Forelimb muscle (tissue), 1 donor: Measurements from ENCODE around the gene CMTM2. TPM values are rescaled to one million over a fixed set of nuclear protein-coding genes. Genes with fewer than 3 reads are reported as not detected.
A peak's percentile ranks its signal among the peaks of the same experiment; 100 is the strongest.
"Not testable (repeated sequence)": the region's sequence is repeated elsewhere in the genome, so short reads cannot be mapped to it uniquely, and the experiment has no call there.

ENCODE experiments used
- DNase-seq: peaks from one replicate; pipeline ENCODE4 v3.0.0-alpha.2; 2013; ENCODE audit warnings: low read depth
- polyA plus RNA-seq: library from polyadenylated mRNA; unstranded; fragments of 120-200 nt; gene quantifications from one replicate; pipeline ENCODE4 v1.2.1, GENCODE V29; 2013; ENCODE audit not compliant: insufficient read length

CMTM2 gene
- polyA plus RNA-seq, 1 donor = 0.30 TPM

GRCh38 chr16:66552286-66553177 lies 26.7 kb upstream of the CMTM2 start, which contains the start of gene CKLF:
CKLF (plus strand) TSS chr16:66552576; CDS start chr16:66552716, 140 bp downstream.
- peak; percentile 83 for DNase-seq

- no peak for DNase-seq
These were observed 26.0 kb upstream of the CMTM2 start for GRCh38 chr16:66553223-66553622.

DNA sequence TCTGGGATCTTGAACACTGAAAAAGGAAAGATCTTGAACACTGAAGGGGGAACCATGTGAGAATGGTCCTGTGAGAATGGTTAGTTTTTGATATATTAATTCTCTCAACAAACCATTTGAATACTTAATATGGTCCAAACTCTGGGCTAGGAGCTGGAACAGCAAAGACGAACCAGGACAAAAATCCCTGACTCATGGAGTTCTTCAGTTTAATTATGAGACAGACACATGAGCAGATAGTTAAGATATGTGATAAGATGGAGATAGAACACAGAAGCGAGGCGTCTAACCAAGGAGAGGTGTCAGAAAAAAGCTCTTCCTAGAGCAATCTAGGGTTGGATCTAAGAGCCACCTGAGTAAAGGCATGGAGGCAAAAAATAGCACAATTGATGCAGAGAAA lies 25.2 kb upstream of the CMTM2 start:
- DNase-seq = no peak

GRCh38 chr16:66554495-66554894 lies 24.8 kb upstream of the CMTM2 start:
- DNase-seq = no peak

GRCh38 chr16:66560107-66560506 lies 19.2 kb upstream of the CMTM2 start:
- DNase-seq = no peak

DNA sequence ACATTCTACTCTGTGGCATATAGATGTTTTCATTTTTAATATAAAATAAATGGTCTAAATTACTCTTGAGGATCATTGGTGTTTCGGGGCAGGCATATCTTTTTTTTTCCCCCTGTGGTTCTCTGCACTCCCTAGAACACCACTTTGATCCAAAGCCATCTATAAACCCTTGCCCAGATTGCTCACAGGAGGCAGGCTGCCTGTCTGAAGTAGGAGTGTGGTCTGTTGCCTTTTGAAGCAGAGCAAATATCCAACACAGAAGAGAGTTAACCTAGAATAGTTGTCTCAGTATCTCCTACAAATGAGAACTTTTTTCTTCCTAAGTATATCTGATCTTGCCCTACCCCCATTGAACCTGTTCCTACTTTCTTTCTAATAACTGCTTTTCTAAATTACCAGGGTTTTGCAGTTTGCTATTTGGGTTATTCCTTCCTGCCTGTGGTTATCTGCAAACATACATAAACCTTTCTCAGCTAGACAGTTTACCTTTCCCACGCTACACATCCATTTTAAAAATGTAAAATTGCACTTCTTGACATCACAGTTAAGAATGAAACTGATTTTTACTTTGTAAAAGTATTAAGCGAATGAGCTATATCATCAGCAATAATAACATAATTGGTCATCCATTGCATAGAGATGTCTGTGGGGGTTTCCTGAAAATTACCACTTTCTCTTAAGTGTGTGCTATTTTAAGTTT lies 17.7 kb upstream of the CMTM2 start:
- no peak for DNase-seq

GRCh38 chr16:66562409-66562808 lies 16.9 kb upstream of the CMTM2 start:
- DNase-seq = no peak

- no peak for DNase-seq
These were observed 16.3 kb upstream of the CMTM2 start for GRCh38 chr16:66562986-66563385.

DNA sequence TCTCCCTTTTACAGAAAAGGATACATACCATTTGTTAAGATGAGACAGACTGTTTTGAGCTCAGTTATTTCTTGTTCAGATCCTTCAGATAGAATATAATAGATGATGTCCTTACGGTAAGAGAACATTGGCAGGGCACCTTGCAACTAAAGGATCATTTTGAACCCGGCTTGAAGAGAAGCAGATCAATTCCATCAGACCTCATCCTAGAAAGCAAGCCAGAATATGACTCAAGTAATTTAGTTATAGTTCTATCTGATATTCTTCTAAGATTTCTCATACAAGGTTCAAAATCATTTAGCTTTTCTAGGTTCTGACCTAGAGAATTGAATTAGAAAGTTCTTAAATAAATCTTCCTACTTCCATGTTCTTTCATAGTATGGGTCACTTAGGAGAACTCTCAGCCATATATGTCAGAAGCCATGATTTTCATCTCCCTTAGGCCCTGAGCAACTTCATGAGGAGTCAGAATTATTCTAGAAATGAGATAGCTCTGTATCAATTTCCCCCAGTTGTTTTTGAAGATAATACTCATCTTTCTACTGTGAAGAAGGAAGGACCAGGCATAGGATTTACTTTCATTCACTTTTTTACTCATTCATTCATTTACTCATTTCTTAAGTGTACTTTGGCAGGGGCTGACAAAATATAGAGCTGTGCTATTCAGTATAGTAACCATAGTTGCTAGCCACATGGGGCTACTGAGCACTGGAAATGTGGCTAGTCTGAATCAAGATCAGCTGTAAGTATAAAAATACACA lies 15.5 kb upstream of the CMTM2 start:
- DNase-seq = no peak

GRCh38 chr16:66566051-66566901 lies 13.0 kb upstream of the CMTM2 start, which contains the start of gene CMTM1:
CMTM1 (plus strand) TSS chr16:66566439; CDS start chr16:66566514, 75 bp downstream.
- DNase-seq = no peak

DNA sequence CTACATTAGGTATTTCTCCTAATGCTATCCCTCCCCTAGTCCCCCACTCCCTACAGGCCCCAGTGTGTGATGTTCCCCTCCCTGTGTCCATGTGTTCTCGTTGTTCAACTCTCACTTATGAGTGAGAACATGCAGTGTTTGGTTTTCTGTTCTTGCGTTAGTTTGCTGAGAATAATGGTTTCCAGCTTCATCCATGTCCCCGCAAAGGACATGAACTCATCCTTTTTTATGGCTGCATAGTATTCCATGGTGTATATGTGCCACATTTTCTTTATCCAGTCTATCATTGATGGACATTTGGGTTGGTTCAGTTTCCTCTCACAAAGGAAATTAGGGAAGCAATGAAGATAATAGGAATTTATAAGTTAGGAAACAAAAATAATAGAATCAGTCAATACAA lies 12.0 kb upstream of the CMTM2 start:
- not testable (repeated sequence) for DNase-seq

DNA sequence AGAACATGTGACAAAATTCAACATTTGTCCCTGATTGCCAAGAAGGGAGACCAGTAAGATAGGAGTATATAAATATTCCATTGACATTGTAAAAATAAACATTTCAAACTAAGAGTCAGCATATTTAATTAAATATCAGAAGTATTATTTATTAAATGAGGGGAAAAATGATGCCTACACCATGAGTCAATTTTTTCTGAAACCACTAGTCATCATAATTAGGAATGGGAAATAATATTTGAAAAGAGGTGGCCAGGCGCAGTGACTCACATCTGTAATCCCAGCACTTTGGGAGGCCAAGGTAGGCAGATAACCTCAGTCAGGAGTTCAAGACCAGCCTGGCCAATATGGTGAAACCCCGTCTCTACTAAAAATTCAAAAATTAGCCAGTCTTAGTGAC lies 10.9 kb upstream of the CMTM2 start:
- DNase-seq = no peak

- no peak for DNase-seq
These were observed 10.1 kb upstream of the CMTM2 start for GRCh38 chr16:66569131-66569530.

DNA sequence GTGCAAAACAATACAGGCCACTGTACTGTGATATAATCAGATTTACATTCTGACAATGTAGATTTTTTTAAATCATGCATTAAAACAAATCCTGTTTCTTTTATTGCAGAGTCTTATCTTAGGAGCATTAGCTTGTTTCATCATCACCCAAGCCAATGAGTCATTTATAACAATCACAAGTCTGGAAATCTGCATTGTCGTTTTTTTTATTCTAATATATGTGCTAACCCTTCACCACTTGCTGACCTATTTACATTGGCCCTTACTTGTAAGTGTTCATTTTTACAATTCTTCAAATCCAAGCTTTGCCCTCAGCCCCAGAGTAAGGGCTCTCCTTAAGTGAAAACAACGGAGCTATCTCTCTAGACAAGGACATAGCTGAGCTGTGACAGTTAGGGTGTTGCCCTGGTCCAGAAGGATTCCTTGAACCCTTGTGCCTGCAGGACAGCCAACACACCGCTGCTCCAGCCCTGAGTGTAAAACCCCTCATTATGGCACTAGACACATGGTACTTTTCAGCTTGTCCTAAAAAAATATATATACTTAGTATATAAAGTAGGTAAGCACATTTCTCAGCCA lies 9.3 kb upstream of the CMTM2 start:
- no peak for DNase-seq

DNA sequence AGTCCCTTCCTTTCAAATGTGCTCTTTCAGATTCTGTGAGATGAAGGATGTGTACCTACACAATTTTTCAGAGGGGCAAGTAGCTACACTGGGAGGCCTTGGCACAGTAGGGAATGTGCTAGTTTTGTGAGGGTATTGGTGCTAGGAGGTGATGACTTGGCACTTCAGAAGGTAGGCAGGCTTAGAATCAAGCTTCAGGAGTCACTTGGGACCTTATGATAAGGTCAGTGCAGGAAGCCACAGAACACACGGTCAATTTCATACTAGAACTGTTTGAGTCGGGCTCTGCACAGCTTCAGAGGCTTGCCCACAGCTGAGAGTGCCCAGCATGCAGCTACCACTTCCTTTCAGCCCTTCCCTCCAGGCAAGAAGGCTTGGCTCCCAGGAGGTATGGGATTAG lies 6.9 kb upstream of the CMTM2 start:
- no peak for DNase-seq

DNA sequence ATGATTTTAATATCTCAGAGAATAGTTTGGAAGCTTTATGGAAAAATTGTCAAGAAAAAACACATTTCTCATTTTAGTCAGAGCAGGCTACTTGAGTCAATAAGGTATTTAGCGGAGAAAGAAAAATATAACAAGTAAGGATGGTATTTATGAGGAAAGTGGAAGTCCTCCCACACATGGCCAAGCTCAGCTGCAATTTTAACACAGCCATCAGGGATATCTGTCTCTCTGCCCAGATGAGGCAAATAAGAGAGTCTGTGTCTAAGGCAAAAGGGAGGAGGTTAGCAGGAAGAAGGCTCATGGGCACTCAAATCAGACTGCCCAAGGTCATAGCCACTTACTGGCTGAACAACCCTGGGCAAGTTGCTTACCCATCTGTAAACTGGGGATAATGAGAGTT lies 5.2 kb upstream of the CMTM2 start:
- DNase-seq = no peak

GRCh38 chr16:66574531-66574930 lies 4.7 kb upstream of the CMTM2 start:
- no peak for DNase-seq

- no peak for DNase-seq
These were observed 4.2 kb upstream of the CMTM2 start for GRCh38 chr16:66575060-66575459.

- no peak for DNase-seq
These were observed 3.0 kb upstream of the CMTM2 start for GRCh38 chr16:66576296-66576695.

DNA sequence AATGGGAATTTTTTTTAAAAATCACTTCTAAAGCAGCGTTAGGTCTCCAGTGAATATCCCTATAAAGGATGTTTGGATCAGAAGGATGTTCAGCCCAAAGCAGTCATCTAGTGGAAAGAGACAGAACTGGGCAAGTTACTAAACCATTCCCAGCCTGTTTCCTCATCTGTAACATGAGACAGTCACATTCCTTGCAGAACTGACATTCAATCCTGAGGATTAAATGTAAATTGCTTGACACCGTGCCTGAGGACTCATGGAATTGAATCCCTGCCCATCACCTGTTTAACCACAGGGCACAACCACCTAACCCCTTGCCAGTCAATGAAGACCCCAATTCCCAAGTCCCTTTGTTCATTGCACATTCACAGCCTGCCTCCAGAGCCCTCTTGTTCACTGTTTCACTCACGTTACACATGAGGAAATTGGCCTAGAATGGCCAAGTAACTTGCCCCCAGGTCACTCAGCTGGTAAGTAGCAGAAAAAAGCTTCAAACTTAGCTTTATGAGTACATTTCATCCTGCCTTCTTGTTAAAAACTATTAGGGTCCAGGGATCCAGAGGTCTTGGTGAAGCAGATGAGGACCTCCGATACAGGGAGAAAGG lies 1.4 kb downstream of the CMTM2 start:
- no peak for DNase-seq
